MM.1S (cell line): ENCODE data around the gene RAB1B.
"Not testable (repeated sequence)": the region's sequence is repeated elsewhere in the genome, so short reads cannot be mapped to it uniquely, and the experiment has no call there.

Source experiments
- DNase-seq: peaks from one replicate; pipeline ENCODE4 v3.0.0-alpha.2; 2015
- H2AFZ ChIP-seq: fragments of 300-600 bp; sonication (generic); 2 replicates; pipeline ENCODE4 v1.6.0; 2016; ENCODE audit warnings: antibody characterized with exemption, low read length
- H3F3A ChIP-seq: fragments of 300-600 bp; sonication (generic); 2 replicates; pipeline ENCODE4 v1.6.1; 2016; ENCODE audit warnings: mild to moderate bottlenecking, antibody characterized with exemption, low read length, moderate library complexity, mixed read lengths; ENCODE audit not compliant: insufficient read depth
- H3K27ac ChIP-seq: fragments of 300-600 bp; sonication (generic); 2 replicates; pipeline ENCODE4 v1.5.1; 2016; ENCODE audit warnings: mild to moderate bottlenecking, low read length
- H3K27me3 ChIP-seq: fragments of 300-600 bp; sonication (generic); replicated peaks from 2 replicates; pipeline ENCODE4 v1.6.0; 2016; ENCODE audit warnings: low read length; ENCODE audit not compliant: insufficient read depth
- H3K36me3 ChIP-seq: fragments of 300-600 bp; sonication (generic); replicated peaks from 2 replicates; pipeline ENCODE4 v1.6.1; 2016; ENCODE audit warnings: mild to moderate bottlenecking, low read length, mixed read lengths; ENCODE audit not compliant: insufficient read depth
- H3K4me1 ChIP-seq: fragments of 300-600 bp; sonication (generic); 2 replicates; pipeline ENCODE4 v1.6.1; 2016; ENCODE audit warnings: low read length, mixed read lengths
- H3K4me2 ChIP-seq: fragments of 300-600 bp; sonication (generic); 2 replicates; pipeline ENCODE4 v1.6.0; 2016; ENCODE audit warnings: low read depth, low read length
- H3K4me3 ChIP-seq: fragments of 300-600 bp; sonication (generic); 2 replicates; pipeline ENCODE4 v1.5.1; 2016; ENCODE audit warnings: low read length, mixed read lengths
- H3K79me2 ChIP-seq: fragments of 300-600 bp; sonication (generic); 2 replicates; pipeline ENCODE4 v1.6.1; 2016; ENCODE audit warnings: mixed run types, low read length, mixed read lengths
- H3K9ac ChIP-seq: fragments of 300-600 bp; sonication (generic); 2 replicates; pipeline ENCODE4 v1.6.1; 2016; ENCODE audit warnings: low read length, mixed read lengths
- H3K9me2 ChIP-seq: fragments of 300-600 bp; sonication (generic); replicated peaks from 2 replicates; pipeline ENCODE4 v1.6.1; 2016; ENCODE audit warnings: mild to moderate bottlenecking, low read length, mixed read lengths; ENCODE audit not compliant: insufficient read depth
- H3K9me3 ChIP-seq: fragments of 300-600 bp; sonication (generic); replicated peaks from 2 replicates; pipeline ENCODE4 v1.6.1; 2016; ENCODE audit warnings: mild to moderate bottlenecking, low read length, mixed read lengths; ENCODE audit not compliant: insufficient read depth
- H4K20me1 ChIP-seq: fragments of 300-600 bp; sonication (generic); 2 replicates; pipeline ENCODE4 v1.6.1; 2016; ENCODE audit warnings: mild to moderate bottlenecking, low read length, moderate library complexity, mixed read lengths; ENCODE audit not compliant: insufficient read depth
- CTCF ChIP-seq: fragments of 300-600 bp; sonication (generic); IDR thresholded peaks from 2 replicates; pipeline ENCODE4 v1.5.1; 2016; ENCODE audit warnings: antibody characterized with exemption, low read length, mixed read lengths
- EZH2 ChIP-seq: fragments of 300-600 bp; sonication (generic); optimal IDR thresholded peaks from 2 replicates; pipeline ENCODE3; 2017; ENCODE audit warnings: low read depth, mild to moderate bottlenecking, antibody characterized with exemption, low read length, mixed read lengths
- EZH2phosphoT487 ChIP-seq: fragments of 300-600 bp; sonication (generic); IDR thresholded peaks from 2 replicates; pipeline ENCODE4 v1.6.1; 2018; ENCODE audit warnings: antibody characterized with exemption, low read length

Gene RAB1B

GRCh38 chr11:66310324-66310723 lies 41.9 kb downstream of the RAB1B start:
- Histone ChIP-seq H3K4me3 (no peak overlapping the region), H3K27ac (no peak overlapping the region), H3F3A (no peaks in the 10 kb centered on the region), H3K9me3 (no peaks in the 10 kb centered on the region), H3K4me1 (no peaks in the 10 kb centered on the region), H3K9me2 (no peaks in the 10 kb centered on the region), H3K27me3 (peaks cover 72% of the 10 kb centered on the region), H2AFZ (no peak overlapping the region), H4K20me1 (no peaks in the 10 kb centered on the region), H3K4me2 (no peak overlapping the region), H3K36me3 (no peaks in the 10 kb centered on the region), H3K9ac (no peak overlapping the region), H3K79me2 (no peaks in the 10 kb centered on the region)
- no peak for DNase-seq
- TF ChIP-seq EZH2 (no peak), CTCF (no peak)

DNA sequence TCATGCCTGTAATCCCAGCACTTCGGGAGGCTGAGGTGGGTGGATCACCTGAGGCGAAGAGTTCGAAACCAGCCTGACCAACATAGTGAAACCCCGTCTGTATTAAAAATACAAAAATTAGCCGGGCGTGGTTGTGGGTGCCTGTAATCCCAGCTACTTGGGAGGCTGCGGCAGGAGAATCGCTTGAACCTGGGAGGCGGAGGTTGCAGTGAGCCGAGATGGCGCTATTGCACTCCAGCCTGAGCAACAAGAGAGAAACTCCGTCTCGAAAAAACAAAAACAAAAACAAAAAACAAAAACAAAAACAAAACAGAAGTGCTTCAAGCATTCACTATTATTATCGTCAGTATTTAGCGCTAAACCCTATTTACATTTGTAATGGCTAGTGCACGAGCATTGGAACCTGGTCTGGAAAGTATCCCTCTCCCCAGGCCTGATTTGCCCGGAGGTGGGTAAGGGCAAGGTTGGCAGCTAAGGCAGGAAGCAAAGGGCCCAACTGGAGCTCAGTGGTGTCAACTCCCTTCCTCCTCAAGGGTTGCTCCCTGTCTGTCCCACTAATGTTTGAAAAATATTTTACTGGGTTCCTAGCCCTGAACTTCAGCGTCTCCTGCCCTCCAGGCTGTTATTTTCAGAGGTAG lies 42.5 kb downstream of the RAB1B start:
- H3K4me2 ChIP-seq, H4K20me1 ChIP-seq, H3K79me2 ChIP-seq, H3K9me3 ChIP-seq, H2AFZ ChIP-seq, H3K9me2 ChIP-seq, H3F3A ChIP-seq, H3K9ac ChIP-seq, H3K4me1 ChIP-seq, DNase-seq, H3K27ac ChIP-seq, H3K4me3 ChIP-seq, H3K36me3 ChIP-seq: not testable (repeated sequence)
- H3K27me3 ChIP-seq: peaks cover 73% of the 10 kb centered on the region

DNA sequence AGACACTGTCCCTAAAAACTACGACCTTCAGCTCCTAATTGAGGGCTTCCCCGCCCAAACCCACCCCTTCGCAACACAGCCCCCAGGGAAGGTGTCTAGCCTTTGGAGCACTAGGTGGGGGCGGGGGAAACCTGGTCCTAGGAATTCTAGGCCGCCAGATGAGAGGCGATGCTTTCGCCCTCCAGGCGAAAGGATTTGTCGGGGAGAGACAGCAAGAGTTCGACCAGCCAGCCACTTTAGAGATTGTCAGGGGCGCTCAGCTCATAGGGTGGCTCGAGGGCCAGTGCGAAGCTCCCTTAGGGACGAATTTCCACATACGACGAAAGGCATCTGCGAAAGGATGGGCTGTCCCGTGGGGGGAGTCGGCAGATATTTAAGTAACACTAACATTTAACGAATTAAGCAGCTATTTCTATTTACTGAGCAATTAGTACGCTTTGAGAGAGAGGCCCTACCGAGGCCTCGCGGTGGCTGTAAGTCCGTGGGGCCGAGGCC lies 43.1 kb downstream of the RAB1B start:
- H4K20me1 ChIP-seq: no peaks in the 10 kb centered on the region
- 0 out of 2 replicates have a peak overlapping the region, but pooled peaks have one; percentile 43 for H2AFZ ChIP-seq
- peaks cover 74% of the 10 kb centered on the region for H3K27me3 ChIP-seq
- peak overlapping the region; percentile 61 for H3K4me2 ChIP-seq
- no peak overlapping the region for H3K27ac ChIP-seq
- TF ChIP-seq CTCF: no peak
- TF ChIP-seq EZH2: no peak
- TF ChIP-seq EZH2phosphoT487: no peak
- H3K79me2 ChIP-seq: no peaks in the 10 kb centered on the region
- no peaks in the 10 kb centered on the region for H3K9me2 ChIP-seq
- no peaks in the 10 kb centered on the region for H3K36me3 ChIP-seq
- no peak overlapping the region for H3K9ac ChIP-seq
- peak overlapping the region; percentile 54; the same call in 1 of the 2 replicates for H3K4me3 ChIP-seq
- H3F3A ChIP-seq: no peaks in the 10 kb centered on the region
- no peaks in the 10 kb centered on the region for H3K4me1 ChIP-seq
- no peak for DNase-seq
- no peaks in the 10 kb centered on the region for H3K9me3 ChIP-seq

DNA sequence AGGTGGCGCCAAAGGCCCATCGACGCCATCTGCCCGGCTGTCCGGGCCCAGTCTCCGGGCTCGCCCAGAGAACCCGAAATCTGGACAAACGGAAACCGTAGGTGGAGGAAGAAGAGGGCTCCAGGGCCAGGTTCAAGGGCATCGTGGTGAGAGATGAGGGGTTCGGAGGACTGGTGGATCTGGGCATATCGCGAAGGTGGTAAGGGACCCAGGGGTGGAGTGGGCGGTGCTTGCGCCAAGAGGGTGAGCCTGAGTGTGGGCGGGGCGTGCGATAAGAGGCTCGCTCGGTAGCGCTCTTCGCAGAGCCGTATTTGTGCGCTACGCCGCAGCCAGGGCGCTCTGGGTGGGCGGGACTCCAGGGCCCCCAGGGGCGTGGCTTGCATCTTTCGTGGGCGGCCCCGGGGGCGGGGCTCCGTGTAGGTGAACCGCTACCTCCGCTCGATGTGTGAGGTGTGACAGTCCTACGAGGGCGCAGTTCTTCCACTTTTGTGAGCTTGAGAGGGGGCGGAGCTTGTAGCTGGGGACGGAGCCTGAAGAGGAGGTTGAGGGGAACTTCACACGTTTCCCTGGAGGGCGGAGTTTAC lies 43.6 kb downstream of the RAB1B start:
- Histone ChIP-seq H3K4me2 (peak overlapping the region; percentile 61), H3F3A (no peaks in the 10 kb centered on the region), H3K9me2 (no peaks in the 10 kb centered on the region), H3K79me2 (no peaks in the 10 kb centered on the region), H3K4me1 (no peaks in the 10 kb centered on the region), H3K4me3 (peak overlapping the region; percentile 54), H3K36me3 (no peaks in the 10 kb centered on the region), H3K9ac (no peak overlapping the region; the same call in 1 of the 2 replicates), H3K9me3 (no peaks in the 10 kb centered on the region), H4K20me1 (no peaks in the 10 kb centered on the region), H2AFZ (peak overlapping the region; percentile 43), H3K27ac (peak overlapping the region; percentile 25; the same call in 1 of the 2 replicates), H3K27me3 (peaks cover 73% of the 10 kb centered on the region)
- peak; percentile 73 for DNase-seq
- TF ChIP-seq EZH2: no peak
- peak; percentile 69 for TF ChIP-seq CTCF
- no peak for TF ChIP-seq EZH2phosphoT487
